ENCODE data around the gene WDR47. TPM values are rescaled to one million over a fixed set of nuclear protein-coding genes. Genes with fewer than 3 reads are reported as not detected.

WDR47 gene
- total and polyA plus RNA-seq, 10 of the 15 experiments (the other 5 are each of a cell fraction or from before 2014, with no cell fraction given) = 2.4 to 9.7 (median 5.9) TPM

GRCh38 chr1:109046671-109047070 lies 4.8 kb upstream of the WDR47 start:
- FAIRE-seq = no peak
- Histone ChIP-seq H3K79me2 (ENCODE audit: control insufficient read depth, insufficient read depth, low read length) (no peaks in the 10 kb centered on the region), H3K4me2 (ENCODE audit: control insufficient read depth, insufficient read depth) (no peak overlapping the region), H3K4me1 (ENCODE audit: control insufficient read depth, insufficient read depth, low read length) (no peaks in the 10 kb centered on the region), H3K27me3 (replicated peaks in 1 of 2; ENCODE audit: control insufficient read depth in 2 of 2, insufficient read depth in 2 of 2, low read length in 1 of 2) (no peaks in the 10 kb centered on the region), H2AFZ (ENCODE audit: control insufficient read depth, low read depth, low read length) (no peak overlapping the region), H3K27ac (ENCODE audit: control insufficient read depth, insufficient read depth) (no peak overlapping the region), H3K36me3 (ENCODE audit: control insufficient read depth in 2 of 2, insufficient read depth in 2 of 2, low read length in 1 of 2) (no peaks in the 10 kb centered on the region), H3K9ac (ENCODE audit: control insufficient read depth, insufficient read depth, low read length) (no peak overlapping the region), H3K9me3 (replicated peaks; ENCODE audit: control insufficient read depth, insufficient read depth, low read length) (no peaks in the 10 kb centered on the region), H3K4me3 (no peak overlapping the region), H4K20me1 (ENCODE audit: control insufficient read depth, insufficient read depth) (no peaks in the 10 kb centered on the region)
- ChIA-PET CTCF (interaction anchor here (0.5 kb wide), 1 partner anchor 67 kb away, joined by 3 read pairs; no protein-coding TSS in a partner anchor), SMC1A (ENCODE audit: uncharacterized antibody, unreplicated experiment) (interaction anchor here (0.7 kb wide), 1 partner anchor 55 kb away, joined by 3 read pairs; no protein-coding TSS in a partner anchor), RAD21 (ENCODE audit: unreplicated experiment) (no interaction called here), POLR2A (no interaction called here)
- TF ChIP-seq ZBTB33 (IDR thresholded peaks at IDR 0.05) (no peak), SKIL (IDR thresholded peaks at IDR 0.05; ENCODE audit: low read depth, poor library complexity, severe bottlenecking) (no peak), LARP7 (IDR thresholded peaks at IDR 0.05) (no peak), EGR1 (IDR thresholded peaks at IDR 0.05; ENCODE audit: borderline replicate concordance in 1 of 2, low read depth in 2 of 2, low read length in 2 of 2) (no peak), FOXM1 (IDR thresholded peaks at IDR 0.05; ENCODE audit: low read depth, low read length) (no peak), NR2C1 (IDR thresholded peaks at IDR 0.05) (no peak), CEBPZ (IDR thresholded peaks at IDR 0.05; ENCODE audit: low read depth, low read length) (no peak), RELA (IDR thresholded peaks at IDR 0.05; ENCODE audit: borderline replicate concordance, partially characterized antibody) (no peak), TCF7 (IDR thresholded peaks at IDR 0.05; ENCODE audit: borderline replicate concordance) (no peak), RAD51 (IDR thresholded peaks at IDR 0.05) (no peak), ZNF592 (IDR thresholded peaks at IDR 0.05) (no peak)
- no peak for ATAC-seq
- intact Hi-C loops (cut with micrococcal nuclease; ENCODE audit: unreplicated experiment) = no loop called here
- BruUV-seq (replicated peaks) = no TSS peak
- 55% methylated on average over 4 of the region's 4 CpGs for WGBS (ENCODE audit: insufficient coverage, insufficient replicate concordance, low lambda C conversion rate, missing lambda C conversion rate)
- in situ Hi-C loops (cut with MboI) = no loop called here
- DNase-seq (ENCODE audit: low read depth, low spot score) = no peak
